H1 (cell line): ENCODE data around the gene GRAMD1C. TPM values are rescaled to one million over a fixed set of nuclear protein-coding genes. Genes with fewer than 3 reads are reported as not detected.

Experiments used
- MAX ChIP-seq: IDR thresholded peaks from 2 replicates; pipeline ENCODE4 v1.6.1; 2012; ENCODE audit warnings: inconsistent platforms
- RXRA ChIP-seq: IDR thresholded peaks from 2 replicates; pipeline ENCODE4 v1.6.1; 2011; ENCODE audit warnings: low read depth, mild to moderate bottlenecking, low read length, moderate library complexity; ENCODE audit not compliant: insufficient read depth
- SP4 ChIP-seq: IDR thresholded peaks from 2 replicates; pipeline ENCODE4 v1.6.1; 2012; ENCODE audit warnings: low read length, inconsistent platforms
- polyA plus RNA-seq, 7 experiments: library from polyadenylated mRNA; depleted of rRNA in 3 of 7; stranded (reverse) in 5 of 7; unstranded in 2 of 7; fragments of >200 nt in 5 of 7; fragments of 200-250 nt in 2 of 7; gene quantifications; 1 replicate in 5 of 7; 2 replicates in 1 of 7; 4 replicates in 1 of 7; pipeline versions ENCODE4 v1.2.1 to v1.2.3, GENCODE V29; 2011 to 2013; ENCODE audit warnings: missing spikeins in 2 of 7, mixed read lengths in 2 of 7
- total RNA-seq: library from RNA; stranded (reverse); fragmentation: NEBNext Ultra II Directional; extraction: Animal tissue kit (Norgen Biotek cat#: 25700); gene quantifications from 2 replicates; pipeline ENCODE4 v1.2.1, GENCODE V29; 2021

Gene GRAMD1C
- total and polyA plus RNA-seq, 2 of the 8 experiments (the other 6 are each of a cell fraction or from before 2014, with no cell fraction given): 0.62 to 2.1 TPM

GRCh38 chr3:113838631-113839209, at the start of gene GRAMD1C (continued):
- no peak for TF ChIP-seq RXRA
- no peak for TF ChIP-seq SP4
- TF ChIP-seq MAX: no peak
